EH (cell line): ENCODE data around the gene STEAP2.
A peak's percentile ranks its signal among the peaks of the same experiment; 100 is the strongest.

Source experiments
- DNase-seq: peaks from one replicate; pipeline ENCODE4 v3.0.0-alpha.2; 2015; ENCODE audit warnings: low read depth

Gene STEAP2

GRCh38 chr7:90194911-90195809, 16.4 kb upstream of the STEAP2 start:
- no peak for DNase-seq

- DNase-seq = no peak
Measured at GRCh38 chr7:90201500-90202195, 9.9 kb upstream of the STEAP2 start.

- DNase-seq = no peak
Measured at GRCh38 chr7:90207956-90208355, 3.6 kb upstream of the STEAP2 start.

GRCh38 chr7:90209776-90210175, 1.8 kb upstream of the STEAP2 start:
- peak; percentile 9 for DNase-seq

- DNase-seq = no peak
Measured at GRCh38 chr7:90210475-90210874, 1.1 kb upstream of the STEAP2 start.

- no peak for DNase-seq
Measured at GRCh38 chr7:90210981-90211380, 559 bp upstream of the STEAP2 start.

- no peak for DNase-seq
Measured at GRCh38 chr7:90212149-90212495, 582 bp downstream of the STEAP2 start.

- DNase-seq = no peak
Measured at GRCh38 chr7:90213521-90213920, 2.0 kb downstream of the STEAP2 start.

GRCh38 chr7:90216080-90216674, 4.6 kb downstream of the STEAP2 start:
- DNase-seq = no peak

- no peak for DNase-seq
Measured at GRCh38 chr7:90216771-90217170, 5.2 kb downstream of the STEAP2 start.

- DNase-seq = no peak
Measured at GRCh38 chr7:90222390-90222789, 10.8 kb downstream of the STEAP2 start.

- DNase-seq = peak; percentile 5
Measured at GRCh38 chr7:90222811-90223725, 11.5 kb downstream of the STEAP2 start.

GRCh38 chr7:90224195-90224594, 12.7 kb downstream of the STEAP2 start:
- no peak for DNase-seq

- DNase-seq = no peak
Measured at GRCh38 chr7:90225181-90225580, 13.6 kb downstream of the STEAP2 start.

- DNase-seq = no peak
Measured at GRCh38 chr7:90225601-90226000, 14.1 kb downstream of the STEAP2 start.

- no peak for DNase-seq
Measured at GRCh38 chr7:90227259-90227658, 15.7 kb downstream of the STEAP2 start.

- DNase-seq = no peak
Measured at GRCh38 chr7:90229682-90230081, 18.1 kb downstream of the STEAP2 start.

- no peak for DNase-seq
Measured at GRCh38 chr7:90230834-90231233, 19.3 kb downstream of the STEAP2 start.

GRCh38 chr7:90231304-90231703, 19.8 kb downstream of the STEAP2 start:
- DNase-seq = no peak

- DNase-seq = no peak
Measured at GRCh38 chr7:90232430-90232829, 20.9 kb downstream of the STEAP2 start.

- no peak for DNase-seq
Measured at GRCh38 chr7:90233569-90233968, 22.0 kb downstream of the STEAP2 start.

- no peak for DNase-seq
Measured at GRCh38 chr7:90236721-90237289, 25.3 kb downstream of the STEAP2 start.
